HFFc6 (cell line): ENCODE measurements around the gene PIN4. TPM values are rescaled to one million over a fixed set of nuclear protein-coding genes. Genes with fewer than 3 reads are reported as not detected.

Experiments
- DNase-seq: peaks from one replicate; pipeline ENCODE4 v3.0.0-alpha.2; 2018
- H3K27ac Mint-ChIP-seq: 2 replicates; pipeline ENCODE4 v1.8.0; 2020; ENCODE audit warnings: mild to moderate bottlenecking, mixed read lengths
- H3K27me3 Mint-ChIP-seq: 2 replicates; pipeline ENCODE4 v1.8.0; 2021; ENCODE audit warnings: mild to moderate bottlenecking, moderate library complexity, mixed read lengths; ENCODE audit not compliant: insufficient read depth
- H3K36me3 Mint-ChIP-seq: 2 replicates; pipeline ENCODE4 v1.8.0; 2021; ENCODE audit warnings: low read depth, mixed read lengths
- H3K4me1 Mint-ChIP-seq: 2 replicates; pipeline ENCODE4 v1.8.0; 2020; ENCODE audit warnings: low read depth, mixed read lengths
- H3K4me3 Mint-ChIP-seq: 2 replicates; pipeline ENCODE4 v1.8.0; 2020; ENCODE audit warnings: mild to moderate bottlenecking, moderate library complexity, mixed read lengths
- H3K9me3 Mint-ChIP-seq: 2 replicates; pipeline ENCODE4 v1.8.0; 2020; ENCODE audit warnings: mild to moderate bottlenecking, mixed read lengths
- CTCF ChIP-seq: fragments of 200-600 bp; sonication (generic); IDR thresholded peaks from 2 replicates; pipeline ENCODE4 v1.5.0; 2021; ENCODE audit warnings: antibody characterized with exemption, mild to moderate bottlenecking
- long read RNA-seq: library from polyadenylated mRNA; unstranded; transcript quantifications from one replicate; pipeline ENCODE4 v2.0.0, GENCODE V29; 2019
- total RNA-seq, 6 experiments: library from RNA; stranded (reverse); fragmentation: NEBNext Ultra II Directional; extraction: Animal tissue kit (Norgen Biotek cat#: 25700); gene quantifications; 2 replicates in 1 of 6; 3 replicates in 5 of 6; pipeline ENCODE4 v1.2.3, GENCODE V29; 2021

Gene PIN4
- 1 to 10 TPM; 3.0 to 6.7 (median 4.4) TPM for total RNA-seq
- long read RNA-seq, transcript PIN4-203 (4 exons, 1,321 nt): major isoform, 31 of 44 reads
- long read RNA-seq, partial matches to known transcripts: 3 of 44 reads
- long read RNA-seq, other reads (novel, unspliced or antisense): 10 of 44 reads

DNA sequence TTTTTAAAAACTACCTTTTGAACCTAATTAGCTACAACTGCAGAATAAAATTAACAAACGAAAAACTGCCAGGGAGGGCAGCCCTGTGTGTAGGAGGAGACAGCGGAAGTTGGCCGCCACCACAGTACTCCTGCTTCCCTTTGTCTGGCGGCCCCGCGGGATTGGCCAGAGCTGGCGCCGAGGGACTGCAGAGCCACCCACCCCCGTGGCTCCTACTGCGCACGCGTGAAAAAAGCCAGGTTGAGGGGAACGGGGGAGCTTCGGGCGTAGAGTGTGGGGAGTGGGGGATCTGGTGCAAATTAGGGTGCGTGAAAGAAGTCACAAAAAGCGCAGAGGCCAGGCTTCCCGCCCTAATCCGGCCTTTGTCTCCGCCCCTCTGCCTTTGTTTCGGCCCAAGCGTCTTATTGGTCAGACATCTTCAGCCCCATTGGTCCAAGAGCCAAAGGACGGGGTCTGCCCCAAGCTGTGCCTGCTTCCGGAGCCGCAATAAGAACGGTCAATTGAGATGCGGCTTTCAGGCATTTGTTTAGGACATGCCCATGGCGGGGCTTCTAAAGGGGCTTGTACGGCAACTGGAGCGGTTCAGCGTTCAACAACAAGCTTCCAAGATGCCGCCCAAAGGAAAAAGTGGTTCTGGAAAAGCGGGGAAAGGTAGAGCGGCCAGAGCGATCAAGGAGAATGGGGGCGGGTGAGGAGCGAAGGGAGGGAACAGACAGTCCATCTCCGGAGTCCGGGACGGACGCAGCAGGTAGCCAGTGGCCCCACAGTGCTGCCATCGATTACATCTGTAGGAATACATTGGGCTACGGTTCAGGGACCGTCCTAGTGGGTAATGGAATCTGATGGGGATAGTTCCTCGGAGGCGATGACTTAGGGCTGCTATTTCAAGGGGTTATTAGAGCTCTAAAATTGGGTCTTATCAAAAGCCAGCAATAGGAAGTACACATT, at the start of gene PIN4:
TSS of gene PIN4 (plus strand) at position 580 of the 948 bp plus-strand sequence. CDS start at position 609, 29 bp downstream.
- DNase-seq: peak; percentile 93
- no peaks in the 10 kb centered on the region; the same call in 1 of the 2 replicates for H3K27me3 Mint-ChIP-seq
- H3K9me3 Mint-ChIP-seq: no peaks in the 10 kb centered on the region
- no peaks in the 10 kb centered on the region for H3K36me3 Mint-ChIP-seq
- no peaks in the 10 kb centered on the region for H3K4me1 Mint-ChIP-seq
- H3K27ac Mint-ChIP-seq: no peak within 1 kb of the TSS
- no peak for TF ChIP-seq CTCF
- no peak within 1 kb of the TSS for H3K4me3 Mint-ChIP-seq

DNA sequence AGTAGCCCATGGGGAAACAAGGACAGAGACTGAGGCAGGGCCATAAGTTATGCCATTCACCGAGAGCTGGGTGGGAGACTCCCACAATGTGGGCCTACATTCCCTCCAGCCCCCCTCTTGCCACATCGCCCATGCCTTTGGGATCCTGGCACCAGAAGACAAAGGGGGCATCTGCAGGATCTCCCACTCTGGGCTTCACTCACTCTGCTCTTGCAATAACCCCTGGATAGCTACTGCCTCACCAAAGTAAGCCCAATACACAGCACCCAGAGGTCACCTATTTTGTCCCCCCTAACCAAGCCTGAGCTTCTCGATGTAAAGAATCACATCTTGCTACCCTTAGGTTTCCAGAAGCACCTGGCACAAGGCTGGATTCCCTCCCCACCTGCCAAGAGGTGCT, 49.1 kb upstream of the PIN4 start:
- no peak for DNase-seq
- H3K9me3 Mint-ChIP-seq: no peaks in the 10 kb centered on the region
- no peak for TF ChIP-seq CTCF

DNA sequence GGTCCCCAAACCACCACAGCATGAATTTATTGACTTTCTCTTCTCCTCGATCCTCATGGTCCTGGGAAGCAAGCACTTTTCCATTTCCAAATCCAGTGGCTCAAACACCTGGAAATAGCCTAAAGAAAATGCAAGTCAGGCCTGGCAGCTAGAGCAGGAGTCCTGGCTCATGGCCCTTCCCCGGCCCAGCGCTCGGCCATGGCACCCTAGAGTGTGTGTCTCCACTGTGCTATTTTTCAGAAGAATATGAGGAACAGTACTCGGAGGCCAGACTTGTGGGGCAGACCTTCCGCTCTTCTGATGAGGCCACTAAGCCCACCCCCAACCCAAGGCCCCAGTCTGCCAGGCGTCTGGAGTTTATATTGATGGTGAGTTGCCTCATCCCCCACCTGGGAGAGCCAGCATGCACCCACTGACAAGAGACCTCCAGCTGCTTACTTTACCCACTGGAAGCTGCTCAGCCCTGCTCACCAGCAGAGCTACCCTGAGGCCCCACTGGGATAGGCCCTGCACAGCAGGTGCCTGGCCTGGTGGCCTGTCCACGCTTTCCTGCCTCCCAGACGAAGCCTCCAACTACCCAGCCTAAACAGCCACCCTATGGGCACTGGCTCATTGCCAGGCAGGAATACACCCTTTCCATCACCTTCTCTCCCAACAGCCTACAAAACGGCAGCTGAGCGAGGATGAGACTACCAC, 47.6 kb upstream of the PIN4 start:
- peaks cover 8% of the 10 kb centered on the region; the same call in 1 of the 2 replicates for H3K27me3 Mint-ChIP-seq
- no peaks in the 10 kb centered on the region for H3K36me3 Mint-ChIP-seq
- H3K4me1 Mint-ChIP-seq: 0 out of 2 replicates have a peak, but pooled peaks cover 6% of the 10 kb centered on the region
- no peak for DNase-seq
- H3K9me3 Mint-ChIP-seq: no peaks in the 10 kb centered on the region
- no peak overlapping the region for H3K27ac Mint-ChIP-seq
- no peak for TF ChIP-seq CTCF
- H3K4me3 Mint-ChIP-seq: no peak overlapping the region

More for the DNA sequence above, 49.1 kb upstream of the PIN4 start:
- H3K27me3 Mint-ChIP-seq: peaks cover 8% of the 10 kb centered on the region; the same call in 1 of the 2 replicates
- peak overlapping the region; percentile 84 for H3K4me3 Mint-ChIP-seq
- 0 out of 2 replicates have a peak, but pooled peaks cover 6% of the 10 kb centered on the region for H3K4me1 Mint-ChIP-seq
- no peaks in the 10 kb centered on the region for H3K36me3 Mint-ChIP-seq
- H3K27ac Mint-ChIP-seq: no peak overlapping the region

- TF ChIP-seq CTCF: no peak
- DNase-seq: no peak
- Mint-ChIP-seq H3K27me3 (peaks cover 3% of the 10 kb centered on the region; the same call in 1 of the 2 replicates), H3K4me3 (no peak overlapping the region), H3K9me3 (no peaks in the 10 kb centered on the region), H3K27ac (no peak overlapping the region), H3K4me1 (peaks cover 6% of the 10 kb centered on the region; the same call in 1 of the 2 replicates), H3K36me3 (no peaks in the 10 kb centered on the region)
Observed at GRCh38 chrX:72137846-72138495, 43.6 kb upstream of the PIN4 start.

GRCh38 chrX:72139538-72139937, 42.0 kb upstream of the PIN4 start:
- TF ChIP-seq CTCF: no peak
- Mint-ChIP-seq H3K4me3 (no peak overlapping the region), H3K4me1 (peaks cover 6% of the 10 kb centered on the region; the same call in 1 of the 2 replicates), H3K36me3 (no peaks in the 10 kb centered on the region), H3K27ac (no peak overlapping the region), H3K9me3 (no peaks in the 10 kb centered on the region), H3K27me3 (peaks cover 5% of the 10 kb centered on the region)
- no peak for DNase-seq
